GM12878 (cell line): ENCODE results near the gene B4GALT5. TPM values are rescaled to one million over a fixed set of nuclear protein-coding genes. Genes with fewer than 3 reads are reported as not detected.

ENCODE experiments used
- ATAC-seq: fragments of 200-7000 bp; cut with Tn5 transposase; 3 replicates; pipeline ENCODE4 v1.9.1; 2020; ENCODE audit warnings: mild to moderate bottlenecking, moderate library complexity
- BruUV-seq: library from RNA; stranded (reverse); fragments of 400-500 nt; replicated peaks from 2 replicates; lab custom pipeline; 2021; lab: Mats Ljungman, UMichigan
- CTCF ChIA-PET: fragments of 300-600 bp; sonication (Branson Sonifier 250); formaldehyde crosslinking; extraction: SDS; loops from one replicate; lab custom pipeline; 2021; ENCODE audit warnings: inconsistent platforms; lab: Yijun Ruan, JAX
- POLR2A ChIA-PET: fragments of 350-600 bp; formaldehyde crosslinking; extraction: SDS; loops from one replicate; lab custom pipeline; 2021; ENCODE audit warnings: inconsistent platforms; lab: Charles Lee
- RAD21 ChIA-PET: fragments of 300-600 bp; sonication (Branson Sonifier 250); formaldehyde crosslinking; loops from one replicate; lab custom pipeline; 2023; ENCODE audit warnings: antibody characterized with exemption; ENCODE audit not compliant: unreplicated experiment; lab: Charles Lee
- SMC1A ChIA-PET: fragments of 300-600 bp; sonication (Branson Sonifier 250); formaldehyde crosslinking; loops from one replicate; lab custom pipeline; 2023; ENCODE audit not compliant: unreplicated experiment, uncharacterized antibody; lab: Charles Lee
- DNase-seq: peaks from one replicate; pipeline ENCODE4 v3.0.0-alpha.2; 2011; ENCODE audit warnings: low read depth, low spot score
- FAIRE-seq: peaks from 3 replicates; lab custom pipeline; 2011; peaks lifted over from hg19 to GRCh38; lab: Jason Lieb, UNC
- H2AFZ ChIP-seq: 2 replicates; pipeline ENCODE4 v1.6.0; 2011; ENCODE audit warnings: low read depth, low read length, control low read depth; ENCODE audit not compliant: control insufficient read depth
- H3K27ac ChIP-seq: 2 replicates; pipeline ENCODE4 v1.5.1; 2011; ENCODE audit warnings: control low read depth; ENCODE audit not compliant: control insufficient read depth, insufficient read depth
- H3K27me3 ChIP-seq, 2 experiments: replicated peaks in 1 of 2; 2 replicates each; pipeline versions ENCODE4 v1.6.0 to v1.6.1; 2011; ENCODE audit warnings: low read length in 1 of 2; ENCODE audit not compliant: control insufficient read depth in 2 of 2, insufficient read depth in 2 of 2
- H3K36me3 ChIP-seq, 2 experiments: 2 replicates each; pipeline ENCODE4 v1.5.1; 2011; ENCODE audit warnings: low read length in 1 of 2; ENCODE audit not compliant: control insufficient read depth in 2 of 2, insufficient read depth in 2 of 2
- H3K4me1 ChIP-seq: 2 replicates; pipeline ENCODE4 v1.6.1; 2011; ENCODE audit warnings: mild to moderate bottlenecking, low read length, moderate library complexity, mixed read lengths; ENCODE audit not compliant: control insufficient read depth, insufficient read depth
- H3K4me2 ChIP-seq: 2 replicates; pipeline ENCODE4 v1.6.0; 2011; ENCODE audit warnings: control low read depth; ENCODE audit not compliant: control insufficient read depth, insufficient read depth
- H3K4me3 ChIP-seq: fragments of 200-600 bp; sonication (generic); 2 replicates; pipeline ENCODE4 v1.5.1; 2016
- H3K79me2 ChIP-seq: 2 replicates; pipeline ENCODE4 v1.6.0; 2011; ENCODE audit warnings: low read length; ENCODE audit not compliant: control insufficient read depth, insufficient read depth
- H3K9ac ChIP-seq: 2 replicates; pipeline ENCODE4 v1.8.0; 2011; ENCODE audit warnings: low read length, control low read depth, mixed read lengths; ENCODE audit not compliant: control insufficient read depth, insufficient read depth
- H3K9me3 ChIP-seq: replicated peaks from 3 replicates; pipeline ENCODE4 v1.5.1; 2011; ENCODE audit warnings: mild to moderate bottlenecking, low read length; ENCODE audit not compliant: control insufficient read depth, insufficient read depth
- H4K20me1 ChIP-seq: 2 replicates; pipeline ENCODE4 v1.6.0; 2011; ENCODE audit not compliant: control insufficient read depth, insufficient read depth
- ESRRA ChIP-seq: IDR thresholded peaks from 2 replicates; pipeline ENCODE4 v1.6.1; 2012; ENCODE audit warnings: mild to moderate bottlenecking, low read length, improper control_type of control experiment
- NRF1 ChIP-seq: conservative IDR thresholded peaks from 2 replicates; pipeline ENCODE4 v1.6.1; 2011; ENCODE audit warnings: mild to moderate bottlenecking, low read depth, low read length, improper control_type of control experiment
- POU2F2 ChIP-seq: IDR thresholded peaks from 3 replicates; pipeline ENCODE4 v1.6.1; 2011; ENCODE audit warnings: low read depth, mild to moderate bottlenecking, low read length, borderline replicate concordance
- SREBF1 ChIP-seq: IDR thresholded peaks from 2 replicates; pipeline ENCODE4 v1.6.1; 2012; ENCODE audit warnings: mild to moderate bottlenecking, low read length
- WGBS: methylation state at CpG from one replicate; pipeline ENCODE4 v1.1.6; 2016; ENCODE audit warnings: low lambda C conversion rate; ENCODE audit not compliant: insufficient replicate concordance, insufficient coverage; ENCODE audit errors: missing lambda C conversion rate; 5-methylcytosine and 5-hydroxymethylcytosine counted together
- in situ Hi-C: fragments of 300-500 bp; cut with MboI; formaldehyde crosslinking; loops from 9 replicates; pipeline ENCODE4 v1.14.3; 2018; ENCODE audit warnings: mixed read lengths
- intact Hi-C: fragments of 100-400 bp; cut with micrococcal nuclease; formaldehyde crosslinking; loops from one replicate; pipeline ENCODE4 v1.14.2; 2022; ENCODE audit not compliant: unreplicated experiment
- polyA plus RNA-seq, 11 experiments: library from polyadenylated mRNA; depleted of rRNA in 4 of 11; unstranded in 6 of 11; stranded (reverse) in 5 of 11; fragments of >200 nt; fragmentation: Nextera tagmentation in 4 of 11; fragmentation: Illumina TruSeq in 1 of 11; extraction: Ambion mirVana in 4 of 11; extraction: Trizol in 1 of 11; gene quantifications; 1 replicate in 1 of 11; 2 replicates in 10 of 11; pipeline versions ENCODE4 v1.2.1 to v1.2.3, GENCODE V29; 2011 to 2016; ENCODE audit warnings: inconsistent platforms in 2 of 11, missing spikeins in 2 of 11, low read depth in 1 of 11
- total RNA-seq, 4 experiments: library from RNA; depleted of rRNA in 3 of 4; stranded (reverse); fragments of >200 nt in 3 of 4; fragmentation: Illumina TruSeq in 1 of 4; extraction: Trizol in 1 of 4; gene quantifications; 2 replicates each; pipeline versions ENCODE4 v1.2.1 to v1.2.3, GENCODE V29; 2013 to 2021
- TF ChIP-seq, protein P1 (sequence below): fragments of 450-650 bp; formaldehyde crosslinking; IDR thresholded peaks from 2 replicates; pipeline ENCODE4 v1.4.0; 2020; ENCODE audit warnings: mild to moderate bottlenecking, moderate library complexity

The B4GALT5 gene
- total and polyA plus RNA-seq, 10 of the 15 experiments (the other 5 are each of a cell fraction or from before 2014, with no cell fraction given): 2.0 to 55.5 (median 20.2) TPM

DNA sequence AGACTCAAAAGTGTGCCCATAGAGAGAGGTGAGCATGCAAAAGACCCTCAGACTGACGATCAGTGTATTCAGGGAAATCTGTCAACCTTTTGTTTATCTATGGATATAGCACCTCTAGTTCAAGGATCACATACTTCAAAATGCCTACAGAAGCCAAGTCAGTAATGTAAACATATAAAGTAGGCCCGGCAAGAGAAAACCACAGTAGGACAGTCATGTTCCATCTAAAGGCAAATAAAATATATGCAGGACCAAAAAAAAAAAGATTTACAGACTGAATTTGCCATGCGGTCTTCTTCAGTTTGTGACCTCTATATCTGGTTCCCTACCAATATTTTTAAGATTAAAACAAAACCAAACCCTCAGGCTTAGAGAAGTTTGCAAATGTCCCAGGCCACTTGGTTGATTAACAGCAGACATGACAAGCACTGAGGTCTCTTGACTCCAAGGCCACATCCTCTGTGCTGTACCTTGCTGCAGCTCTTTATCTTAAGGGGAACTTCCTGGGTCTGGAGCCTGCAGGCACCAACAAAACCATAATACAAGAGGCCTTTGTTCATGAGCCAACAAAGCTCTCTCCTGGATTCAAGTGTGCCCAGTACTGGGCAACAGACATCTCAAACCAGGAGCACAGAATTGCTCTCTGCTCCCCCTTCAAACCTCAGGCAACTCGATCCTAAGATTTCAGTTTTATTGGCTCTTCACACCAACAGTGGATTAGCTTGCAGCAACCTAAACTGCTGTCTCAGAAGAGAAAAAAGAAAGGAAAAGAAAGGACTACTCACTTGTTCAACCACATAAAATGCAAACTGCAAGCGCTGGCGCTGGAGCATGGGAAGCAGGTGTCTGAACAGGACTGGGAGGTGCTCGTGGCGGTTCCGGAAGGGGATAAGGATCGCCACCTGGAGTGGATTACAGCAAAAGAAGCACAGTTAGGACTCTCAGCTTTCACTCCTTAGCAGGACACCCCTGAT, 71.7 kb downstream of the B4GALT5 start (continued):
- TF ChIP-seq, protein P1, sequence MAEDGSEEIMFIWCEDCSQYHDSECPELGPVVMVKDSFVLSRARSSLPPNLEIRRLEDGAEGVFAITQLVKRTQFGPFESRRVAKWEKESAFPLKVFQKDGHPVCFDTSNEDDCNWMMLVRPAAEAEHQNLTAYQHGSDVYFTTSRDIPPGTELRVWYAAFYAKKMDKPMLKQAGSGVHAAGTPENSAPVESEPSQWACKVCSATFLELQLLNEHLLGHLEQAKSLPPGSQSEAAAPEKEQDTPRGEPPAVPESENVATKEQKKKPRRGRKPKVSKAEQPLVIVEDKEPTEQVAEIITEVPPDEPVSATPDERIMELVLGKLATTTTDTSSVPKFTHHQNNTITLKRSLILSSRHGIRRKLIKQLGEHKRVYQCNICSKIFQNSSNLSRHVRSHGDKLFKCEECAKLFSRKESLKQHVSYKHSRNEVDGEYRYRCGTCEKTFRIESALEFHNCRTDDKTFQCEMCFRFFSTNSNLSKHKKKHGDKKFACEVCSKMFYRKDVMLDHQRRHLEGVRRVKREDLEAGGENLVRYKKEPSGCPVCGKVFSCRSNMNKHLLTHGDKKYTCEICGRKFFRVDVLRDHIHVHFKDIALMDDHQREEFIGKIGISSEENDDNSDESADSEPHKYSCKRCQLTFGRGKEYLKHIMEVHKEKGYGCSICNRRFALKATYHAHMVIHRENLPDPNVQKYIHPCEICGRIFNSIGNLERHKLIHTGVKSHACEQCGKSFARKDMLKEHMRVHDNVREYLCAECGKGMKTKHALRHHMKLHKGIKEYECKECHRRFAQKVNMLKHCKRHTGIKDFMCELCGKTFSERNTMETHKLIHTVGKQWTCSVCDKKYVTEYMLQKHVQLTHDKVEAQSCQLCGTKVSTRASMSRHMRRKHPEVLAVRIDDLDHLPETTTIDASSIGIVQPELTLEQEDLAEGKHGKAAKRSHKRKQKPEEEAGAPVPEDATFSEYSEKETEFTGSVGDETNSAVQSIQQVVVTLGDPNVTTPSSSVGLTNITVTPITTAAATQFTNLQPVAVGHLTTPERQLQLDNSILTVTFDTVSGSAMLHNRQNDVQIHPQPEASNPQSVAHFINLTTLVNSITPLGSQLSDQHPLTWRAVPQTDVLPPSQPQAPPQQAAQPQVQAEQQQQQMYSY (CRISPR knock-in tag): no peak
- TF ChIP-seq ESRRA: no peak
- no peak for TF ChIP-seq POU2F2

DNA sequence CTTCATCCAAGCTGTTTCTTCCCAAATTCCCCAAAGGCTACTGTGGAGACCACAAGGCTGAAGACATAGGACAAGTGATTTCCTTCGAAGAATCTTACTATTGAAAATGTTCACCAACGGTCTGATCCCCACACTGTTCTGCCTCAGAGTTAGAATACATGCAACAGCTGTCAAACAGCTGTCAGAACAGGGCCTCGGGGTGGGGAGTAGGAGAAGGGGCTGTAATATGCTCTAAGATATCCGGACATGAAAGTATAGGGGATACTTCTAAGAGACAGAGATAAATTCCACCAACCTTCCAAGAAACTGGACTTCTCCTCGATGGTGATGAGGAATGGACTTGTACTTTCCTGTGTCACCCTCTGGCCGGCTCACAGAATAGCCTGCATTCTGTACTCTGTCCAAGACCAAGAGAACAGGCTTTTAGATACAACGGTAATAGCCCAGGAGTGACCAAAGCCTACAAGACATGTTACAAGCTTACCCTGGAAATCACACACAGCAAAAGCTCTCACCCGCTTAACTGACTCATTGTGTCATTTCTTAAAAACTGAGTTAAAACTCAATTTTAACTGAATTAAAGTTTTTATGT, 76.5 kb downstream of the B4GALT5 start:
- POLR2A ChIA-PET: interaction anchor here (0.5 kb wide), 1 partner anchor 37 kb away, joined by 4 read pairs; no protein-coding TSS in a partner anchor
- SMC1A ChIA-PET: interaction anchor here (0.7 to 1.7 kb wide), 4 partner anchors 9 to 42 kb away, joined by 3 to 7 read pairs (median 4); no protein-coding TSS in a partner anchor
- H3K4me3 ChIP-seq: no peak overlapping the region
- FAIRE-seq: no peak
- no peak overlapping the region for H2AFZ ChIP-seq
- peaks cover 4% of the 10 kb centered on the region; the same call in 1 of the 2 replicates for H3K4me1 ChIP-seq
- H3K27ac ChIP-seq: no peak overlapping the region
- RAD21 ChIA-PET: no interaction called here
- no TSS peak for BruUV-seq
- no peaks in the 10 kb centered on the region for H4K20me1 ChIP-seq
- in situ Hi-C loops: no loop called here
- TF ChIP-seq SREBF1 (no peak), NRF1 (no peak)
- TF ChIP-seq, protein P1 (CRISPR knock-in tag): no peak
- TF ChIP-seq, all 136 proteins: peak for 0
- H3K9ac ChIP-seq: no peak overlapping the region
- no peaks in the 10 kb centered on the region for H3K27me3 ChIP-seq
- CTCF ChIA-PET: interaction anchor here (0.6 to 1.1 kb wide), 2 partner anchors 209 to 361 kb away, joined by 3 read pairs; no protein-coding TSS in a partner anchor
- intact Hi-C loops: no loop called here
- peaks cover 25 to 28% of the 10 kb centered on the region in 2 experiments for H3K36me3 ChIP-seq
- no peak for ATAC-seq
- no peaks in the 10 kb centered on the region for H3K79me2 ChIP-seq
- H3K4me2 ChIP-seq: no peak overlapping the region
- no peak for DNase-seq
- H3K9me3 ChIP-seq: no peaks in the 10 kb centered on the region
- WGBS: 96% methylated on average over 8 of the region's 8 CpGs
